Caco-2 (cell line): Measurements from ENCODE around the gene TLE6. TPM values are rescaled to one million over a fixed set of nuclear protein-coding genes. Genes with fewer than 3 reads are reported as not detected.

Source experiments
- BruUV-seq: library from RNA; stranded (reverse); fragments of 400-500 nt; replicated peaks from 2 replicates; lab custom pipeline; 2021; lab: Mats Ljungman, UMichigan
- CTCF ChIA-PET: fragments of 300-600 bp; sonication (Branson Sonifier 250); formaldehyde crosslinking; loops from one replicate; lab custom pipeline; 2022; ENCODE audit warnings: antibody characterized with exemption; lab: Charles Lee
- POLR2A ChIA-PET: fragments of 300-600 bp; sonication (Branson Sonifier 250); formaldehyde crosslinking; loops from one replicate; lab custom pipeline; 2022; ENCODE audit warnings: antibody characterized with exemption; lab: Charles Lee
- DNase-seq, 2 experiments: peaks; one replicate each; pipeline versions ENCODE4 v3.0.0 to v3.0.0-alpha.2; 2020 to 2022
- H3K27me3 ChIP-seq: replicated peaks from 2 replicates; pipeline ENCODE4 v1.6.0; 2011; ENCODE audit warnings: low read length; ENCODE audit not compliant: control insufficient read depth, insufficient read depth
- H3K36me3 ChIP-seq: 2 replicates; pipeline ENCODE4 v1.5.1; 2011; ENCODE audit warnings: low read length; ENCODE audit not compliant: control insufficient read depth, insufficient read depth
- H3K4me1 ChIP-seq: fragments of 250-450 bp; sonication (Bioruptor Pico); 2 replicates; pipeline ENCODE4 v1.5.1; 2020; ENCODE audit warnings: mild to moderate bottlenecking
- H3K4me3 ChIP-seq: 2 replicates; pipeline ENCODE4 v1.5.1; 2011; ENCODE audit warnings: low read depth, mild to moderate bottlenecking, control low read depth, low read length
- H3K9me3 ChIP-seq: fragments of 250-450 bp; sonication (Bioruptor Pico); 2 replicates; pipeline ENCODE4 v1.5.1; 2020; ENCODE audit warnings: mild to moderate bottlenecking, moderate library complexity
- H3K27ac Mint-ChIP-seq: one replicate; pipeline ENCODE4 v1.8.0; 2022; ENCODE audit warnings: mixed read lengths; ENCODE audit not compliant: unreplicated experiment
- H3K27me3 Mint-ChIP-seq: one replicate; pipeline ENCODE4 v1.8.0; 2022; ENCODE audit warnings: mixed read lengths; ENCODE audit not compliant: insufficient read depth, unreplicated experiment
- H3K36me3 Mint-ChIP-seq: one replicate; pipeline ENCODE4 v1.8.0; 2022; ENCODE audit warnings: mild to moderate bottlenecking, mixed read lengths; ENCODE audit not compliant: insufficient read depth, unreplicated experiment
- H3K4me1 Mint-ChIP-seq: one replicate; pipeline ENCODE4 v1.8.0; 2022; ENCODE audit warnings: low read depth, mixed read lengths; ENCODE audit not compliant: unreplicated experiment
- H3K4me3 Mint-ChIP-seq: one replicate; pipeline ENCODE4 v1.8.0; 2022; ENCODE audit warnings: mild to moderate bottlenecking, moderate library complexity, mixed read lengths; ENCODE audit not compliant: unreplicated experiment
- H3K9me3 Mint-ChIP-seq: one replicate; pipeline ENCODE4 v1.8.0; 2022; ENCODE audit warnings: mixed read lengths; ENCODE audit not compliant: unreplicated experiment
- CTCF ChIP-seq, 2 experiments: fragments of 200-600 bp in 1 of 2; IDR thresholded peaks; 1 replicate in 1 of 2; 2 replicates in 1 of 2; pipeline versions ENCODE4 v1.5.1 to v1.8.0; 2011 to 2022; ENCODE audit warnings: antibody characterized with exemption in 1 of 2, control low read depth in 1 of 2, inconsistent platforms in 1 of 2, low read depth in 1 of 2, low read length in 1 of 2, mild to moderate bottlenecking in 1 of 2, moderate library complexity in 1 of 2; ENCODE audit not compliant: insufficient read depth in 1 of 2, severe bottlenecking in 1 of 2, unreplicated experiment in 1 of 2
- intact Hi-C: fragments of 100-400 bp; cut with micrococcal nuclease; formaldehyde crosslinking; loops from one replicate; pipeline ENCODE4 v1.10.0; 2022; ENCODE audit not compliant: unreplicated experiment
- total RNA-seq: library from RNA; stranded (reverse); gene quantifications from 2 replicates; pipeline ENCODE4 v1.2.3, GENCODE V29; 2022

The TLE6 gene
- total RNA-seq, 1 experiment from 2014 or later, result 1.4 TPM

GRCh38 chr19:3004522-3004921, 27.2 kb downstream of the TLE6 start:
- no peaks in the 10 kb centered on the region for H3K27me3 ChIP-seq
- no peak for TF ChIP-seq CTCF (IDR thresholded peaks at IDR 0.05; ENCODE audit: insufficient read depth in 1 of 2, low read depth in 1 of 2, low read length in 1 of 2, severe bottlenecking in 1 of 2, unreplicated experiment in 1 of 2)
- Mint-ChIP-seq H3K36me3 (peaks cover 5% of the 10 kb centered on the region), H3K9me3 (no peaks in the 10 kb centered on the region), H3K4me1 (no peaks in the 10 kb centered on the region), H3K4me3 (no peak overlapping the region), H3K27me3 (no peaks in the 10 kb centered on the region), H3K27ac (no peak overlapping the region)
- CTCF ChIA-PET, result interaction anchor here (0.9 to 1.0 kb wide), 2 partner anchors 42 to 54 kb away, joined by 4 to 11 read pairs; no protein-coding TSS in a partner anchor
- POLR2A ChIA-PET, result no interaction called here
- H3K4me1 ChIP-seq, result no peaks in the 10 kb centered on the region
- no peak overlapping the region for H3K4me3 ChIP-seq
- no peak for DNase-seq
- intact Hi-C loops, result no loop called here
- H3K36me3 ChIP-seq, result no peaks in the 10 kb centered on the region
- BruUV-seq, result no TSS peak
- no peaks in the 10 kb centered on the region for H3K9me3 ChIP-seq

- H3K4me3 Mint-ChIP-seq, result no peak overlapping the region
- peaks cover 5% of the 10 kb centered on the region for H3K36me3 Mint-ChIP-seq
Observed at GRCh38 chr19:3005345-3005744, 28.0 kb downstream of the TLE6 start.

GRCh38 chr19:3006075-3006767, 28.9 kb downstream of the TLE6 start:
- no peak overlapping the region for H3K4me3 ChIP-seq
- intact Hi-C loops, result no loop called here
- DNase-seq, result peak; percentile 64 to 75
- H3K9me3 ChIP-seq, result no peaks in the 10 kb centered on the region
- Mint-ChIP-seq H3K9me3 (no peaks in the 10 kb centered on the region), H3K4me1 (no peaks in the 10 kb centered on the region), H3K27me3 (no peaks in the 10 kb centered on the region), H3K27ac (no peak overlapping the region), H3K4me3 (no peak overlapping the region), H3K36me3 (peaks cover 5% of the 10 kb centered on the region)
- no peaks in the 10 kb centered on the region for H3K27me3 ChIP-seq
- POLR2A ChIA-PET, result no interaction called here
- BruUV-seq, result no TSS peak
- CTCF ChIA-PET, result interaction anchor here (0.5 kb wide), 1 partner anchor 54 kb away, joined by 3 read pairs; no protein-coding TSS in a partner anchor
- H3K4me1 ChIP-seq, result no peaks in the 10 kb centered on the region
- H3K36me3 ChIP-seq, result peaks cover 2% of the 10 kb centered on the region; the same call in 1 of the 2 replicates
- TF ChIP-seq CTCF (IDR thresholded peaks at IDR 0.05; ENCODE audit: insufficient read depth in 1 of 2, low read depth in 1 of 2, low read length in 1 of 2, severe bottlenecking in 1 of 2, unreplicated experiment in 1 of 2), result no peak

More at GRCh38 chr19:3005345-3005744, 28.0 kb downstream of the TLE6 start:
- Histone ChIP-seq H3K4me1 (no peaks in the 10 kb centered on the region), H3K27me3 (no peaks in the 10 kb centered on the region), H3K36me3 (no peaks in the 10 kb centered on the region; the same call in 1 of the 2 replicates), H3K9me3 (no peaks in the 10 kb centered on the region), H3K4me3 (no peak overlapping the region)
- Mint-ChIP-seq H3K4me1 (no peaks in the 10 kb centered on the region), H3K9me3 (no peaks in the 10 kb centered on the region), H3K27ac (no peak overlapping the region), H3K27me3 (no peaks in the 10 kb centered on the region)
- ChIA-PET POLR2A (no interaction called here), CTCF (interaction anchor here (0.9 kb wide), 1 partner anchor 43 kb away, joined by 11 read pairs; no protein-coding TSS in a partner anchor)
- TF ChIP-seq CTCF (IDR thresholded peaks at IDR 0.05; ENCODE audit: insufficient read depth in 1 of 2, low read depth in 1 of 2, low read length in 1 of 2, severe bottlenecking in 1 of 2, unreplicated experiment in 1 of 2), result no peak
- intact Hi-C loops, result no loop called here
- DNase-seq, result no peak
- BruUV-seq, result no TSS peak
